Uterus (tissue), 4 donors: ENCODE data around the gene CHMP1A. TPM values are rescaled to one million over a fixed set of nuclear protein-coding genes. Genes with fewer than 3 reads are reported as not detected.
"Not testable (repeated sequence)": the region's sequence is repeated elsewhere in the genome, so short reads cannot be mapped to it uniquely, and the experiment has no call there.

ENCODE experiments used
- DNase-seq, 2 donors: peaks; one replicate each; pipeline ENCODE4 v3.0.0-alpha.2; 2019 to 2020
- H3K27ac ChIP-seq, 2 donors: fragments of 200-600 bp; sonication (generic); 1 replicate in 1 of 2; 2 replicates in 1 of 2; pipeline ENCODE4 v1.5.1; 2016 to 2018
- H3K27me3 ChIP-seq, 2 donors: fragments of 200-600 bp; sonication (generic); one replicate each; pipeline ENCODE4 v1.5.1; 2018 to 2019; ENCODE audit warnings: control low read depth in 1 of 2
- H3K36me3 ChIP-seq, 2 donors: fragments of 200-600 bp; sonication (generic); one replicate each; pipeline ENCODE4 v1.5.1; 2019; ENCODE audit warnings: control low read depth in 1 of 2
- H3K4me1 ChIP-seq, 2 donors: fragments of 200-600 bp; sonication (generic); one replicate each; pipeline ENCODE4 v1.5.1; 2018 to 2019; ENCODE audit warnings: control low read depth in 1 of 2
- H3K4me3 ChIP-seq, 2 donors: fragments of 200-600 bp; sonication (generic); 1 replicate in 1 of 2; 2 replicates in 1 of 2; pipeline ENCODE4 v1.5.1; 2018 to 2019; ENCODE audit warnings: mild to moderate bottlenecking in 1 of 2
- H3K9me3 ChIP-seq, 2 donors: fragments of 200-600 bp; sonication (generic); one replicate each; pipeline ENCODE4 v1.5.1; 2019; ENCODE audit warnings: control low read depth in 1 of 2
- CTCF ChIP-seq, 4 experiments: fragments of 200-600 bp in 2 of 4; fragments of 450-650 bp in 2 of 4; sonication (generic) in 2 of 4; IDR thresholded peaks; one replicate each; pipeline ENCODE4 v1.5.1; 2016 to 2019; ENCODE audit warnings: antibody characterized with exemption in 4 of 4, mild to moderate bottlenecking in 2 of 4, moderate library complexity in 1 of 4
- POLR2A ChIP-seq, 2 donors: fragments of 450-650 bp; IDR thresholded peaks; one replicate each; pipeline ENCODE4 v1.6.1; 2016; ENCODE audit warnings: antibody characterized with exemption in 2 of 2, mild to moderate bottlenecking in 1 of 2, moderate library complexity in 1 of 2
- intact Hi-C: fragments of 100-400 bp; cut with DNase I; formaldehyde crosslinking; loops from one replicate; pipeline ENCODE4 v1.15.1; 2023; ENCODE audit warnings: low total_unique reads
- total RNA-seq, 4 donors: library from RNA; depleted of rRNA in 3 of 4; stranded (reverse); fragments of >200 nt in 3 of 4; gene quantifications; one replicate each; pipeline versions ENCODE4 v1.1.0 to v1.2.4, GENCODE V29; 2014 to 2023
- donor health status: DM: yes; HTN: yes; CAD: no.

The CHMP1A gene
- total RNA-seq, 4 donors from 2014 or later = 26.9 to 84.3 (median 58.7) TPM

- H3K9me3 ChIP-seq = no peaks in the 10 kb centered on the region
- no peaks in the 10 kb centered on the region for H3K27me3 ChIP-seq
- H3K27ac ChIP-seq = no peak overlapping the region
- H3K4me1 ChIP-seq = peaks cover 0 to under 1% of the 10 kb centered on the region in 2 donors
- no peak for TF ChIP-seq POLR2A (IDR thresholded peaks at IDR 0.05)
- TF ChIP-seq CTCF (IDR thresholded peaks at IDR 0.05) = no peak
- H3K4me3 ChIP-seq = no peak overlapping the region
- intact Hi-C loops = no loop called here
- no peak for DNase-seq
- H3K36me3 ChIP-seq = no peaks in the 10 kb centered on the region
Measured at GRCh38 chr16:89695086-89695874, 37.8 kb upstream of the CHMP1A start.

GRCh38 chr16:89694784-89695085, 37.2 kb upstream of the CHMP1A start:
- intact Hi-C loops, H3K27ac ChIP-seq, DNase-seq, H3K27me3 ChIP-seq, H3K36me3 ChIP-seq, H3K4me3 ChIP-seq, H3K9me3 ChIP-seq, H3K4me1 ChIP-seq: not testable (repeated sequence)

- Histone ChIP-seq H3K4me3 (no peak overlapping the region), H3K4me1 (no peaks in the 10 kb centered on the region), H3K27ac (no peak overlapping the region), H3K36me3 (no peaks in the 10 kb centered on the region), H3K9me3 (no peaks in the 10 kb centered on the region), H3K27me3 (no peaks in the 10 kb centered on the region)
- intact Hi-C loops = no loop called here
- TF ChIP-seq CTCF (IDR thresholded peaks at IDR 0.05) (no peak), POLR2A (IDR thresholded peaks at IDR 0.05) (no peak)
- DNase-seq = no peak
Measured at GRCh38 chr16:89693931-89694783, 36.6 kb upstream of the CHMP1A start.

- Histone ChIP-seq H3K4me3 (no peak overlapping the region), H3K4me1 (no peaks in the 10 kb centered on the region), H3K9me3 (no peaks in the 10 kb centered on the region), H3K27ac (no peak overlapping the region), H3K27me3 (no peaks in the 10 kb centered on the region), H3K36me3 (no peaks in the 10 kb centered on the region)
- TF ChIP-seq CTCF (IDR thresholded peaks at IDR 0.05) (no peak), POLR2A (IDR thresholded peaks at IDR 0.05) (no peak)
- intact Hi-C loops = no loop called here
- DNase-seq = no peak
Measured at GRCh38 chr16:89693289-89693731, 35.8 kb upstream of the CHMP1A start.

- TF ChIP-seq CTCF (IDR thresholded peaks at IDR 0.05) (no peak), POLR2A (IDR thresholded peaks at IDR 0.05) (no peak)
- Histone ChIP-seq H3K36me3 (no peaks in the 10 kb centered on the region), H3K27ac (no peak overlapping the region), H3K4me3 (no peak overlapping the region), H3K27me3 (no peaks in the 10 kb centered on the region), H3K9me3 (no peaks in the 10 kb centered on the region), H3K4me1 (peaks cover 4 to 6% of the 10 kb centered on the region in 2 donors)
- intact Hi-C loops = no loop called here
- DNase-seq = no peak
Measured at GRCh38 chr16:89691986-89692569, 34.6 kb upstream of the CHMP1A start.
